Natural killer cell (primary cell): Measurements from ENCODE around the gene RAD51B. TPM values are rescaled to one million over a fixed set of nuclear protein-coding genes. Genes with fewer than 3 reads are reported as not detected.

Experiments
- ATAC-seq, 3 donors: fragments of 150-1000 bp in 2 of 3; fragments of 200-7000 bp in 1 of 3; cut with Tn5 transposase; 1 replicate in 1 of 3; 2 replicates in 2 of 3; pipeline ENCODE4 v1.10.0; 2021; ENCODE audit warnings: mild to moderate bottlenecking in 2 of 3, moderate library complexity in 2 of 3
- DNase-seq, 2 donors: peaks; one replicate each; pipeline versions ENCODE4 v3.0.0 to v3.0.0-alpha.2; 2013 to 2021; ENCODE audit warnings: mixed read lengths in 1 of 2
- H3K27ac ChIP-seq: one replicate; pipeline ENCODE4 v1.5.1; 2013; ENCODE audit warnings: mild to moderate bottlenecking, low read length
- H3K27me3 ChIP-seq: one replicate; pipeline ENCODE4 v1.6.1; 2013; ENCODE audit warnings: low read length; ENCODE audit not compliant: control insufficient read depth, insufficient read depth
- H3K36me3 ChIP-seq: one replicate; pipeline ENCODE4 v1.6.1; 2013; ENCODE audit warnings: low read length; ENCODE audit not compliant: control insufficient read depth, insufficient read depth
- H3K4me1 ChIP-seq: one replicate; pipeline ENCODE4 v1.6.1; 2013; ENCODE audit warnings: low read length; ENCODE audit not compliant: control insufficient read depth, insufficient read depth
- H3K4me3 ChIP-seq: one replicate; pipeline ENCODE4 v1.5.1; 2013; ENCODE audit warnings: low read length
- H3K9me3 ChIP-seq: one replicate; pipeline ENCODE4 v1.6.1; 2013; ENCODE audit warnings: low read length; ENCODE audit not compliant: control insufficient read depth, insufficient read depth
- H3K27ac Mint-ChIP-seq, 2 donors: one replicate each; pipeline ENCODE4 v1.8.0; 2022; ENCODE audit warnings: mild to moderate bottlenecking in 2 of 2, mixed read lengths in 2 of 2, moderate library complexity in 1 of 2
- H3K27me3 Mint-ChIP-seq, 2 donors: one replicate each; pipeline ENCODE4 v1.8.0; 2022; ENCODE audit warnings: low read depth in 2 of 2, mixed read lengths in 2 of 2
- H3K36me3 Mint-ChIP-seq: one replicate; pipeline ENCODE4 v1.8.0; 2022; ENCODE audit warnings: mixed read lengths
- H3K4me1 Mint-ChIP-seq, 2 donors: one replicate each; pipeline ENCODE4 v1.8.0; 2022; ENCODE audit warnings: mixed read lengths in 2 of 2
- H3K4me3 Mint-ChIP-seq: one replicate; pipeline ENCODE4 v1.8.0; 2022; ENCODE audit warnings: mild to moderate bottlenecking, moderate library complexity, mixed read lengths
- H3K9me3 Mint-ChIP-seq, 2 donors: one replicate each; pipeline ENCODE4 v1.8.0; 2022; ENCODE audit warnings: mixed read lengths in 2 of 2
- CTCF ChIP-seq: fragments of 200-600 bp; IDR thresholded peaks from one replicate; pipeline ENCODE4 v1.8.0; 2022; ENCODE audit warnings: antibody characterized with exemption
- WGBS: methylation state at CpG from one replicate; pipeline ENCODE4 v1.1.7; 2013; ENCODE audit warnings: missing lambda C conversion rate; ENCODE audit not compliant: insufficient coverage; 5-methylcytosine and 5-hydroxymethylcytosine counted together
- intact Hi-C: fragments of 100-400 bp; cut with micrococcal nuclease; formaldehyde crosslinking; loops from one replicate; pipeline ENCODE4 v1.14.2; 2022
- total RNA-seq, 4 donors: library from RNA; stranded (reverse); fragments of 120-200 nt in 1 of 4; gene quantifications; one replicate each; pipeline versions ENCODE4 v1.2.3 to v1.2.4, GENCODE V29; 2013 to 2022

RAD51B gene
- total RNA-seq, 3 donors from 2014 or later (not counting 1 experiment from before 2014, with no cell fraction given), result 28.1 to 37.6 (median 28.6) TPM

- peak overlapping the region; percentile 81 to 85 for H3K27ac Mint-ChIP-seq
- H3K27ac ChIP-seq, result peak overlapping the region; percentile 72
- ATAC-seq (peak; percentile 79 to 81 (median 79)), DNase-seq (peak; percentile 27 to 57)
- H3K36me3 ChIP-seq, result no peaks in the 10 kb centered on the region
- peaks cover 37% of the 10 kb centered on the region for H3K4me1 ChIP-seq
- H3K4me1 Mint-ChIP-seq, result peaks cover 39 to 44% of the 10 kb centered on the region in 2 donors
- no peak for TF ChIP-seq CTCF
- no peaks in the 10 kb centered on the region for H3K27me3 Mint-ChIP-seq
- H3K4me3 Mint-ChIP-seq, result peak overlapping the region; percentile 73
- H3K9me3 ChIP-seq, result no peaks in the 10 kb centered on the region
- intact Hi-C loops, result loop anchor here (2.0 to 5.0 kb wide), 2 partner anchors 47 kb away; no protein-coding TSS in a partner anchor
- no peaks in the 10 kb centered on the region for H3K9me3 Mint-ChIP-seq
- H3K4me3 ChIP-seq, result no peak overlapping the region
- 11% methylated on average over 6 of the region's 6 CpGs for WGBS
- H3K36me3 Mint-ChIP-seq, result no peaks in the 10 kb centered on the region
- no peaks in the 10 kb centered on the region for H3K27me3 ChIP-seq
These were observed 914.7 kb downstream of the RAD51B start for GRCh38 chr14:68734231-68734732.

GRCh38 chr14:68735856-68736255 lies 916.3 kb downstream of the RAD51B start:
- Histone ChIP-seq H3K27ac (no peak overlapping the region), H3K4me1 (peaks cover 39% of the 10 kb centered on the region), H3K9me3 (no peaks in the 10 kb centered on the region), H3K27me3 (no peaks in the 10 kb centered on the region), H3K36me3 (no peaks in the 10 kb centered on the region), H3K4me3 (no peak overlapping the region)
- DNase-seq, result no peak
- no peak for ATAC-seq
- Mint-ChIP-seq H3K4me3 (no peak overlapping the region), H3K27ac (peak overlapping the region in 1 of 2 donors; percentile 81), H3K9me3 (no peaks in the 10 kb centered on the region), H3K36me3 (no peaks in the 10 kb centered on the region), H3K27me3 (no peaks in the 10 kb centered on the region), H3K4me1 (peaks cover 32 to 45% of the 10 kb centered on the region in 2 donors)
- no peak for TF ChIP-seq CTCF
- intact Hi-C loops, result loop anchor here (2.0 kb wide), 1 partner anchor 45 kb away; no protein-coding TSS in a partner anchor
- 100% methylated on average over 3 of the region's 4 CpGs for WGBS

- no peaks in the 10 kb centered on the region for H3K36me3 ChIP-seq
- H3K4me3 ChIP-seq, result no peak overlapping the region
- no peak overlapping the region for H3K27ac ChIP-seq
- peaks cover 32 to 45% of the 10 kb centered on the region in 2 donors for H3K4me1 Mint-ChIP-seq
- H3K9me3 ChIP-seq, result peaks cover 4% of the 10 kb centered on the region
- H3K4me3 Mint-ChIP-seq, result no peak overlapping the region
- intact Hi-C loops, result no loop called here
- no peaks in the 10 kb centered on the region for H3K36me3 Mint-ChIP-seq
- no peaks in the 10 kb centered on the region for H3K9me3 Mint-ChIP-seq
- H3K27me3 ChIP-seq, result no peaks in the 10 kb centered on the region
- no peak for TF ChIP-seq CTCF
- DNase-seq, result no peak
- H3K4me1 ChIP-seq, result peaks cover 43% of the 10 kb centered on the region
- H3K27me3 Mint-ChIP-seq, result no peaks in the 10 kb centered on the region
- no peak for ATAC-seq
- WGBS, result 82% methylated on average over 6 of the region's 7 CpGs
- H3K27ac Mint-ChIP-seq, result peak overlapping the region in 1 of 2 donors; percentile 81
These were observed 916.9 kb downstream of the RAD51B start for GRCh38 chr14:68736471-68736871.

GRCh38 chr14:68737086-68737485 lies 917.5 kb downstream of the RAD51B start:
- H3K27ac Mint-ChIP-seq, result no peak overlapping the region
- no peak overlapping the region for H3K4me3 Mint-ChIP-seq
- no peaks in the 10 kb centered on the region for H3K9me3 Mint-ChIP-seq
- Histone ChIP-seq H3K36me3 (no peaks in the 10 kb centered on the region), H3K27me3 (no peaks in the 10 kb centered on the region), H3K4me1 (peaks cover 49% of the 10 kb centered on the region), H3K4me3 (no peak overlapping the region), H3K9me3 (peaks cover 4% of the 10 kb centered on the region), H3K27ac (no peak overlapping the region)
- ATAC-seq, result no peak
- DNase-seq, result no peak
- intact Hi-C loops, result no loop called here
- TF ChIP-seq CTCF, result no peak
- H3K4me1 Mint-ChIP-seq, result peaks cover 32 to 45% of the 10 kb centered on the region in 2 donors
- WGBS, result 100% methylated on average over 1 of the region's 1 CpG
- no peaks in the 10 kb centered on the region for H3K36me3 Mint-ChIP-seq
- H3K27me3 Mint-ChIP-seq, result no peaks in the 10 kb centered on the region
